NOMO-1 (cell line): ENCODE measurements around the gene GLA.

Experiments used
- DNase-seq, 2 experiments: peaks; one replicate each; lab custom pipeline; 2025; ENCODE audit not compliant: unreplicated experiment in 2 of 2; lab: John Stamatoyannopoulos, UW

Gene GLA

DNA sequence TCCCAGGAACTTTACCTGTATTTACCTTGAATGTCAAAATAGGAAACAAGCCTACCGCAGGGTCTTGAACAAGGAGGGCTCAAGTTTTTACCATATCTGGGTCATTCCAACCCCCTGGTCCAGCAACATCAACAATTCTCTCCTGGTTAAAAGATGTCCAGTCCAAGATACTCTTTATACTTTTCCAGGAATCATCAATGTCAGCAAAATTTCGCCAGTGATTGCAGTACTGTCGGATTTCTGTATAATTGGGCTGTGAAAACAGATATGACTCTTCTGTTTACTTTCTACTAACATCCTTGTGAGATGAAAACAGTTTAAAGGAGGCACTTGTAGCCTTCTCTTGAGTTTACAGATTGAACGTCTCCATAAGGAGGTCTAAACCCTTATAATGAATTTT lies 9.0 kb downstream of the GLA start:
- DNase-seq, result no peak

DNA sequence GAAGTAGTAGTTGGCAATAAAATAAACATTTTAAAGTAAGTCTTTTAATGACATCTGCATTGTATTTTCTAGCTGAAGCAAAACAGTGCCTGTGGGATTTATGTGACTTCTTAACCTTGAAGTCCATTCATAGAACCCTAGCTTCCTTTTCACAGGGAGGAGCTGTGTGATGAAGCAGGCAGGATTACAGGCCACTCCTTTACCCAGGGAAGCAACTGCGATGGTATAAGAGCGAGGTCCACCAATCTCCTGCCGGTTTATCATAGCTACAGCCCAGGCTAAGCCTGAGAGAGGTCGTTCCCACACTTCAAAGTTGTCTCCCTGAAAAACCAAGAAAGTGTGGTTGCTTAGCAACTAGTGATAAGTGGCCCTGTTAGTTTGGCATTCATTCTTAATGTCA lies 9.9 kb downstream of the GLA start:
- DNase-seq, result no peak

DNA sequence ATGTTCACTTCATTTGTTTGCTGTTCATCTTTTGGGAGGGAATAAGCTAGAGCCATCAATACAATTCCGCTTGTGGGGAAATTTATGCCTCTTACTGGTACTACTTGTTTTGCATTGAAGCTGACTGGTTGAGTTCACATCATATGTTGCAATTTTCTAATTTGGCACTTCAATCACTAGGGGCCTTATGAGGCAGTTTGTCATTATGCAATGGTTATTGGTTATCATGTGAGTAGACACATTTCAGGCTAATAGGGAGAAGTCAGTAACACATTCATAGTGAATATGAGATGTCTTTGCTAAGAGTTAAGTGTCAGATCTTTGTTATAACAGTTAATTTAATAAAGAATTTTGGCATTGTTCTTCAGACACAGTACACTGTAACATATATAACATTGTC lies 11.9 kb downstream of the GLA start:
- peak; percentile 37 to 70 for DNase-seq

DNA sequence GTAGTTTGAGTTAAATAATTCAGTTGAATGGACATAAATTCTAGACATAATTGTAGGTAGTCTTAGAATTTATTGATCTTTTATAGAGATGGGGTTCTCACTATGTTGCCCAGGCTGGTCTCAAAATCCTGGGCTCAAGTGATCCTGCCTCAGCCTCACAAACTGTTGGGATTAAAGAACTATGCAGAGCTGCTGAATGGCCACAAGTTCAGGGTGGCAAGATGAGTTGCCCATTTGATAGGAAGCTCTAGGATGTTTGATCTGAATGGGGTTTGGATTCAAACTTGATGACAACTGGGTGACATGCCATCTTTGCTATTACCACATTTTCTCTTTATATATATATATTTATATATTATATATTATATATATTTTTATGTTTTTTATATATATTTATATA lies 13.4 kb downstream of the GLA start:
- no peak for DNase-seq

DNA sequence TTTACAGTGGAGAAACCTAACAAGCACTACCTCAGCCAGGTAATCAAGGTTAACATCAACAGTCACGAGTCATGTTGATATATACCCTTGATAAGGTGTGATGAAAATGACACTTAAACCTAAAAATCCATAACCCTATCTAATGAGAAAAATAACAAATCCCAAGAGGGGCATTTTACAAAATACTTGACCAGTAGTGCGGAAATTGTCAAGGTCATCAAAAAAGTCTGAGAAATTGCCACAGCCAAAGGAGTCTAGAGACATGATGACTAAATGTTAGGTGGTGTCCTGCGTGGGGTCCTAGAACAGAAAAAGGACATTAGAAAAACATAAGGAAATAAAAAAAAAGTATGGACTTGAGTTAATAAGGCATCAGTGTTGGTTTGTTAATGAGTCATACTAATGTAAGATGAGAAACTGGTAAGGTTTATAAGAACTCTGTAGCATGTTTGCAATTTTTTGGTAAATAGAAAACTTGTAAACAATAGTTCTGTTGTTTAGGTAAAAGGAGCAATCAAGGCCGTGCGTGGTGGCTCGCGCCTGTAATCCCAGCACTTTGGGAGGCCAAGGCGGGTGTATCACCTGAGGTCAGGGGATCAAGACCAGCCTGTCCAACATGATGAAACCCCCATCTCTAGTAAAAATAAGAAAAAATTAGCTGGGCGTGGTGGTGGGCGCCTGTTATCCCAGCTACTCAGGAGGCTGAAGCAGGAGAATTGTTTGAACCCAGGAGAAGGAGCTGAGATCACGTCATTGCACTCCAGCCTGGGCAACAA lies 14.0 kb downstream of the GLA start:
- no peak for DNase-seq

DNA sequence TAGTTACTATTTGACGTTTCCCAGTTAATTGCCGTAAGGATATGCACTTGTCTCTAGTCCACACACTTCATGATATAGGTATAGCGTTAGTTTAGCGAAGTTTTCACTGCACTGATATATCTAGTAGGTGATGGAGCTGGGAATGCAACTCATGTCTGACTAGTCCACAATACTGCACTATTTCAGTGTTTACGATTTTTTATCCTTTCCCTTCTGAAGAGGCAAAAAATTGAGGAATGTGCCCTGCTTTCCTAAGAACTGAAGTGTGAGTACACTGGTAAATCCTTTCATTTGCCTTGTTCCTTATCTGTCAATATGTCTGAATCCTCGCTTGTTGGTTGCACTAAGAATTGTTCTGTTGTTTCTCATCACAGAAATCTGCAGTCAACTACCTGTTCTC lies 15.9 kb downstream of the GLA start:
- no peak for DNase-seq

DNA sequence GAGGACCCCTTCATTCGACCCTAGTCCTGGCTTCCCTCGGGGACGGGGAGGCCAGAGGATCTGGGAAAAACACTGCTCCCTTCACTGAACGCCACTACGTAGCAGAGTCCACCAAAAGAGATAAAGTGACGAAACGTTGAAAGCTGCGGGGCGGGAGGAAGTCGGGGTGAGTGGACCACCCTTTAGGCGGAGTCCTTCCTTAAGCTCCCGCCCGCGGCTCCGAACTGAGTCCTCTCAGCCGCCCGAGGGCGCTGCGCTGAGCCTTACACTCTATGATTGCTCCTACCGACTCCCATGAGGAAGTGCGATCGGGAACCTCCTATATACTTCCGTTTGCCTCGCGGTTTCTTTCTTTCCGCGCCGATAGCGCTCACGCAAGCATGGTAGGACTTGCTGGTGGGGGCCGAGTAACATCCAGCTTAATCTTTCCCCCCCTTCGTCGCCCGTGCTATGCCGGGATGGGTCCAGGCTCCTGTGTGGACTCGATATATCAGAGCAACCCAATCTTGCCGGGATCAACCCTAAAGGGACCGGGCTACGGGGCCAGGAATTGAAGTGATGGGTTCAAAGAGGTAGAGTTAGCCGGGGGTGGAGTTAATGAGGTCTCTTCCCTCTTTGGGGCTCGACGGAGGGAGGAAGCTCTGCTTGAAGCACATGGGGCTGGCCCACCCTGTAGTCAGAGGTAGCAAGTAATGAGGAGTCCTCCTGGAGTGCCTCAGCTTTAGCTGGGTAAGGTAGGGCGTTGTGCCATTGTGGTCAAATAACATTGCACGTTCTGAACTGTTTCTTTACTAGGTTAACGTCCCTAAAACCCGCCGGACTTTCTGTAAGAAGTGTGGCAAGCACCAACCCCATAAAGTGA lies 16.8 kb downstream of the GLA start, which contains the start of gene RPL36A:
TSS of gene RPL36A (plus strand) at position 348 of the 862 bp plus-strand sequence. CDS start at position 381, 33 bp downstream.
- DNase-seq, result peak; percentile 85 to 95

DNA sequence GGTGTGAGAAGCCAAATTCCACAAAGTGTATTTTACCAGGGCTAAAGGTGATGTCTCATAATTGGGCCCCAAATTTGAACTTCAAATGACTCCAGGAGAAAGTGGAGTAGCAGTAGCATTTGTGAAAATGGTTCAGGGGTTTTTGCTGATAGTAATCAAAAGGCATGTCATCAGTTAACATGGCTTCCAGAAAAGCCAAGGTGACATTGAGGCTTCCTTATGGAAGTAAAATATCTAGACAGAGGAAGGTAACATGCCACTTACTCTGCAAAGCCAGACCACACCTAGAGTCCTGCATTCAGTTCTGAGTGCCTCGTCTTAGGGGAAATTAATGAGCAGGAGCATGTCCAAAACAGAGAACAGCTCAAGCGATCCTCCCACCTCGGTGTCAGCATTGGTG lies 19.1 kb downstream of the GLA start:
- DNase-seq, result no peak

DNA sequence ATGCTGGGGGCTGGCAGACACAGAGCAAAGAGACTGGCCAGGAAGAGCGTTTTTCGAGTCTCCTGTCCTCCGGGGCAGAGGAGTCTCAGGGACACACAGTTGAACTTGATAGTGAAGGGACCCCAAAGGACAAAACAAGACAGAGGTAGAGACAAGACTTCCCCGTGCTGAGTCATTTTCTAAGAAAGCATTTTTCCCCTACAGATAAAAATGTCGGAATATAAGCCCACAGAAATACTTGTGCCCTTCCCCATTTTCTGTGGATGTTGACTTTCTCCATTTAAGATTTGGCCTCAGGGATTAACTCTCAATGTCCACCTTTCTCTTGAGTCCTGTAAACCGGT lies 21.2 kb downstream of the GLA start:
- DNase-seq, result no peak

DNA sequence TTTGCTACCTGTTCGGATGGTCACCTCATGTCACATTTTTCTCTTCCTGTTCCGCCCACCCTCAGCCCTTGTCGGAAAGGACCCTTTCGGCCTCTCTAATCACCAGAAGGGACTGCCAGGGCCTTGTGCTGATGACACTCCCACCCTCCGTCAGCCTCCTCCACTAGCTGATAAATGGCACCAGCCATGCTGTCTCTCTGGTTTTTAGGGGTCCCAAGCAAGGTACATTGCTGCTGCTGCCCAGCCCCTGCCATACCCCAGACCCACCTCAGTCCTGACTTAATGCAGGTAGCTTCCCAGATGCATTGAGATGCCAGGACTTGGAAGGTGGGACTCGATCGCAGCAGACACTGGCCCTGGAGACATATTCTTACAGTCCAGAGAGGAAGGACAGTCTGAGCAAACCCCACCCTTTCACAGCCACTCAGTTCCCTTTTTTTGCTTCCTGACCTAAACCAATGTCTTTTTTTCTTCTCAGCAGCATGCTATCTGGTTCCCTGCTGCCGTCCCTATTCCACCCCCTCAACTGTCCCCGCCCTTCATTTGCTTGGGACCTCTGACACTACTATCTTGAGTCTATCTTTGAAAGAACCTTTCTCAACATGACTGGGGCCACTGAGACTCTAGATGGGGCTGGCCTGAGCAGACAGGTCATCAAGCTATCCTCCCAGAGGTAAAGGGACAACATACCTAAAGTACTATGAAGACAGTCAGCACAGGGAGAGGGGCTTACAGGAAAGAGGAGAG lies 21.8 kb downstream of the GLA start, which contains the start of gene BTK:
TSS of gene BTK (minus strand) at position 397 of the 747 bp plus-strand sequence. CDS start 10,907 bp downstream, outside the sequence.
- peak; percentile 75 to 81 for DNase-seq

DNA sequence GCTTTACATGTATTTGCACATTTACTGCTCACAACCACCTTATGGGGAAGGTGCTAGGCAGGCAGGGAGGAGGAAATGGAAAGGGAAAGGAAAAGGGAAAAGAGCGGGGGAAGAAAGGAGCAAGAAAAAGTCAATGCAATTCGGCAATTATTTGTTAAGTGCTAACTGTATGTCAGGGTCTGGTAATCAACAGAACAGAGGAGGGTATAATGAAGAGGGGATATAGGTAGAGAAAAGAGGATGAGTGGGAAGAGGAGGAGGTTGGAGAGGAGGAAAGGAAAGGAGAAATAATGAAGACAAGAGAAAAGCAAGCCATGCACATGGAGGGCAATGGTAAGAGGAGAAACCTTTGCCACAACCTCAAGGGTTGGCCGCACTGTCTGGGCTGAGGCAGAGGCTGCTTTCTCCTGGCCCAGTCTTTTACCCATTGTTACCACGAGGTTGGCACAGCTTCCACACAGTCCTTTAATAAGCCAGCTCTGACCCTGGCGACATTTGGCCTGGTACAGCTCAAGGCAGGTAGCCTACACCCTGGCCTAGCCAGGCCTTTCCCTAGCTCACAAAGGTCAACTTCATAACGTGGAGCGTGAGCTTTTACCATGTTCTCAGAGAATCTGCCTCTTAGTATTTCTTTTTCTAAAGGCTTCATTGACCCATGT lies 22.6 kb downstream of the GLA start:
- no peak for DNase-seq

DNA sequence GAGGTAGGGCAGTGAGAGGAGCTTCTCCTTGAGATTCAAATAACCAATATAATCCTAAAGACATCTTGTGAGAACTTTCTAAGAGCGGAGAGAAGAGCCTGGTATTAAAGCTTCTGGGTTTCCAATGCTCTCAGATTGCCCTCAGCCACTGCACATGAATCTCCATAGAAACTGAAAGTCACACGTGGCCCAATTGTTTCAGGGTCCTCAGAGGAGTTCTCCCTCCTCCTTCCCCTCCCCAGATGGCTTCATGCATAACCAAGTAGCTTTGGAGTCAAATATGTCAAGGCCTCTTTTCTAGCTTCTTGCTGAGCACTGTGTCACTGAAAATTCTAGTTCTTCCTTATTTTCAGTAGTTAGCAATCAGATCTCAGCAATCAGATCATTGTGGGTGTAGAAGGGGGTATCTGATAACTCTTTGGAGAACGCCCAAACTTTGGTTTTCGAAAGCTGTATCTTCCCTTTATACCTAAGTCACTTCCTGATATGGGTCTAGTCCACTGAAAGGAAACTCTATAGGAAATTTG lies 24.0 kb downstream of the GLA start:
- DNase-seq, result peak in 1 of 2 experiments; percentile 14

DNA sequence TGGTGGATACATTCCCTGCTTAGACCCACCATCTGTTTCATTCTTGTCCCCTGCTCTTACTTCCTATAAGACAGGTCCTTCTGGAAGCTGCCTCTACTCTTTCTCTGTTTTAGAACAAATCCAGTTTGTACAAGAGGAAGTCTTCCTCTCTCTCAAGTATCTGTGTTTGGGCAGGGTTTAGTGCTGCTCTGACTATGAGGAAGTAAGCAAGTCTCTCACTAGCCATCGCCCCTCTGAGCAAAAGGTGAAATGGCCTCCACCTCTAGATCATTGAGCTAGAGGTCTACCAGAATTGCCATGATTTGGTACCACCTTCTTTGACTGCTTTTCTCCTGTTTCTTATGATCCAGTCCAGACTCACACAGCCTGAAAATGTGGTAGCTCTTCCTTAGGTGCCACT lies 30.2 kb downstream of the GLA start:
- peak in 1 of 2 experiments; percentile 47 for DNase-seq

DNA sequence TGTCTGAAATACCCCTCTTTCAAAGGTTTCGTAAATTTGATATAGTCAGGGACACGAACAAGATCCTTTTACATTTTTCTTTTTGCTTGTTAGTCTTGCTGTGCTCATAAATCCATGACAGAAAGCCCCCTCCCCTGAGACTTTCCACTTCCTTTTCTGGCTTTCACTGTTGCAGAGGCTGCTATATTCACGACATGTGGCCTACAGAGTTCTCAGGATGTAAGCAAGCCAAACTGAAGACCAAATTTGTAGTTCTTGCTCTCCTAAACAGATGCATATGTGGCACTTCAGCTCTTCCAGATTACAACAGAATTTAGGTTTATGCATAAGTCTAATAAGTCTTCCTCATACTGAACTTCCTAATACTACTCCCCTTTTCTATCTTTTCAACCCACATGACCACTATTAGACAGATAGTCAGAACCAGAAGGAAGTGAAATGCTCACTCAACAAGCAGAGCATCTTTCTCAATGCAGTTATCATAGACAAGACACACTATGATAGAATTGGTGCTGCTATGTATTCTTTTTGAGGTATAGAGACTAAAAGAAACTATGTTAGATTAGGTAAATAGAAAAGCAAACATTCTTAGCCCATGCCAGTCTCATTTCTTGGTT lies 36.7 kb downstream of the GLA start:
- DNase-seq, result no peak

DNA sequence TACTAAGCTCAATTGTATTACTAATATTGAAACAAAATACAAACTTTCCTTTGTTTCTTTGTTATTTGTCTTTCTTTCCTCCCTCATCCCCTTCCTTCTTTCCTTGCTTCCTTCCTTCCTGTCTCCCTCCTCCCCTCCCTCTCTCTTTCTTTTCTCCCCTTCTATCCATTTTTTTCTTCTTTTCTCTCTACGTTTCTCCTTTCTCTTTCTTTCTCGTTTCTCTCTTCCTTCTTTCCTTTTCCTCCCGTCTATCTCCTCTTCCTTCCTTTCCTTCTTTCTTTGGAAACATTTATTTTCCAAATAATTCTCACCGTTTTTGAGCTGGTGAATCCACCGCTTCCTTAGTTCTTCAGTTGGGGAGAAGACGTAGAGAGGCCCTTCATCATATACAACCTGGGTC lies 38.0 kb downstream of the GLA start:
- DNase-seq, result no peak

DNA sequence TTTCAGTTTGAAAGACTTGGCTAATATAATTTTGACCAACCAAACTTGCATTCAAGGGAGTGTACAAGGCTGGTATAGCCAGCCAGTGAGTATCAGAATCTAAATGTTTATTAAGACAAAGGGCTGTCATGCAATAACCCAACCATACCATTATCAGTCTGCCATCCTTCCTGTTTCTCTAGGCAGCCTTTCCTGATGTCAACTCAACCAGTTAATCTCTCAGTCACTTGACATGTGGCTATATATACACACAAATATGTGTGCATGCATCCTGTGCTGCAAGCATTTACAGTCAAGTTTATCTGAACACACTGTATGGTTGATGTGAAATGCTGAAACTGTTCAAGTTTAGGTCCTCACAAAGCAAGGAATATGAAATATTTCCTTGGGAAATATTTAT lies 38.9 kb downstream of the GLA start:
- DNase-seq, result no peak

DNA sequence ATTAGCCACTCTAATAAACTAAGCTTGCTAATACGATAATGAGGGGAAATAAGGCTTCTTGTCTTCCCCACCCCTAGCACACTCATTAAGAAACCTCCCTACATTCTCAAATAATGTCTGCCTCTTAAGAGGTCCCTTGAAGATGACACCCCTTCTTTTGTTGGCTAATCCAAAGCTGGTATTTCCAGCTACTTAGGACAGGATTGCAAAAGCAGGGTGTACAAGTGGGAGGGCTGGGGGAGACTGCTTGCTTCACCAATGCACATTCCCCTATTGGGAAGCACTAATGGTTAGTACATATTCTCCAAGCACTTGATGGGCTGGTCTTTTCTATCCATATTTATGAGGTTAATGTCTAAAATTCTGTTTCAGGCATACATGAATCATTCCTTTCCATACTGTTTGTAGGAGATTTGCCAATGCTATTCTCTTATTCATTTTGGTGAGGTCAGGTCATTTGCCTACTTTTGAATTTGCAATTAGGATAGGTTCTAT lies 42.4 kb downstream of the GLA start:
- DNase-seq, result no peak

DNA sequence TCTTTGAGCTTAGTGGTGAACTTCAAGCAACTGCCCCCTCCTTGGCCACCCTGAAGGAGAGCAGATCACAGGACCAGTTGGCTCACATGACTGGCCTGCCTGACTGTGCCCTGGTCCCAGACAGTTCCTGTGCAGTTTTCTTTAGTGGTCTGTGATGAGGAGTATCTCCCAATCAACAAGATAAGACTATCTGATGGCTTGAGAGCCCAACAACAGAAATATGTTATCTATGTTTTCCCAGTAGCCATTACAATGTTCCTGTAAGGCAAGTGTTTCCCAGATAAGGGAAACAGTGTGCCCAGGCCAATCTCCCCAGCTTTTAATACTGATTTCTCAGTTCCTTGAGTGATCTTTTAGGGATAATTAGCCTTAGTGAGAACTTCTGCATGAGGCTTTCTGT lies 45.0 kb downstream of the GLA start:
- DNase-seq, result no peak

DNA sequence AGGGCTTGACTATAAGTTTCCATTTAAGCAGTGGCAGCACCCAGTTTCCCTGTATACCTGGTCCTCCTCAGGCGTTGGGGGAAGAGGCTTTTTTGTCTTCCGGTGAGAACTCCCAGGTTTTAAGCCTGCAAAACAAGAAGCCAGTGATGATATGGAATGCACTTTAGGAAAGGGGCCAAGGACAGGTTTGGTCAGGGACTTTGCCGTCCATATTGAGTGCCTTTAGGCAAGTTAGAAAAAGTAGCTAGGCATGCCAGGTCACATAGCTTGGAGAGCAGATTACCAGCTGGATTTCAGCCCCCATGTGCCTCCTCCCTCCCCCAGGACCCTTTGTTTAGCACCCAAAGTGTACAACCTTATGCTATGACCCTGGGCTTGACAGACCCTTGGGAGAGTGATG lies 45.6 kb downstream of the GLA start:
- DNase-seq, result no peak

DNA sequence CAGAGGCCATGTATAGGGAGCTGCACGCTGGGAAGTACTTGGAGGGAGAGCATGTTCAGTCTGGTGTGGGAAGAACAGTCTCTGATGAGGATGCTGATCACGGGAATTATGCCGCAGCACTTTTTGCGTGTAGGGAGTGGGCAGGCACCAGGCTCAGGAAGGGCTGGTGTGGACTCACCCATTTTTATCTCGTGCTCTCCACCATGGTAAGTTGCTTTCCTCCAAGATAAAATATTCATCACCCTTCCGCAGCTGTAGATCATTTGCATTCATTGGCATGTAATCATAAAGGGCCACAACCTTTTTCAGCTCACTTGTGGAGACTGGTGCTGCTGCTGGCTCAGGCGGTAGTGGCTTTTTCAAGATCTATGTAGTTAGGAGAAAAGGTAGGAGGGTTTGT lies 47.3 kb downstream of the GLA start:
- DNase-seq, result no peak
